ENCODE measurements around the gene OR51G2.
"Not testable (repeated sequence)": the region's sequence is repeated elsewhere in the genome, so short reads cannot be mapped to it uniquely, and the experiment has no call there.

Gene OR51G2

GRCh38 chr11:4919250-4919649 is at the start of gene OR51G2:
OR51G2 (minus strand) TSS chr11:4919350; CDS start chr11:4915663, 3,687 bp downstream.
- no peak for DNase-seq

- DNase-seq = no peak
Observed at GRCh38 chr11:4962816-4963215, 43.7 kb upstream of the OR51G2 start.

- DNase-seq = no peak
Observed at GRCh38 chr11:4960877-4961276, 41.7 kb upstream of the OR51G2 start.

GRCh38 chr11:4957396-4957795 is 38.2 kb upstream of the OR51G2 start:
- no peak for DNase-seq

- DNase-seq = not testable (repeated sequence)
Observed at GRCh38 chr11:4955613-4956012, 36.5 kb upstream of the OR51G2 start, which contains the start of gene OR51A2. OR51A2 (minus strand) TSS chr11:4955713; CDS start chr11:4955713, 0 bp downstream.

- no peak for DNase-seq
Observed at GRCh38 chr11:4947505-4947904, 28.4 kb upstream of the OR51G2 start, which contains the start of gene OR51A4. OR51A4 (minus strand) TSS chr11:4947605; CDS start chr11:4947100, 505 bp downstream.

- DNase-seq = no peak
Observed at GRCh38 chr11:4936745-4937144, 17.6 kb upstream of the OR51G2 start.

GRCh38 chr11:4932751-4933150 is 13.6 kb upstream of the OR51G2 start:
- DNase-seq = no peak

- no peak for DNase-seq
Observed at GRCh38 chr11:4926608-4927007, 7.5 kb upstream of the OR51G2 start.

GRCh38 chr11:4924239-4924638 is 5.1 kb upstream of the OR51G2 start, which contains the start of gene OR51G1:
OR51G1 (minus strand) TSS chr11:4924339; CDS start chr11:4924339, 0 bp downstream.
- no peak for DNase-seq

GRCh38 chr11:4922304-4922703 is 3.2 kb upstream of the OR51G2 start:
- DNase-seq = no peak

GRCh38 chr11:4921796-4922195 is 2.6 kb upstream of the OR51G2 start:
- no peak for DNase-seq

GRCh38 chr11:4916581-4916980 is 2.6 kb downstream of the OR51G2 start:
- DNase-seq = no peak

- DNase-seq = no peak
Observed at GRCh38 chr11:4903484-4903883, 15.7 kb downstream of the OR51G2 start, which contains the start of gene OR51A7. OR51A7 (plus strand) TSS chr11:4903783; CDS start chr11:4907370, 3,587 bp downstream.

- no peak for DNase-seq
Observed at GRCh38 chr11:4891996-4892640, 27.0 kb downstream of the OR51G2 start.

- no peak for DNase-seq
Observed at GRCh38 chr11:4890279-4890678, 28.9 kb downstream of the OR51G2 start.

GRCh38 chr11:4887591-4887990 is 31.6 kb downstream of the OR51G2 start:
- no peak for DNase-seq

GRCh38 chr11:4886186-4886585 is 33.0 kb downstream of the OR51G2 start:
- no peak for DNase-seq

- DNase-seq = no peak
Observed at GRCh38 chr11:4884361-4884760, 34.8 kb downstream of the OR51G2 start.

- no peak for DNase-seq
Observed at GRCh38 chr11:4882543-4882942, 36.6 kb downstream of the OR51G2 start.

- DNase-seq = no peak
Observed at GRCh38 chr11:4881860-4882500, 37.2 kb downstream of the OR51G2 start, which contains the start of gene OR51T1. OR51T1 (plus strand) TSS chr11:4881900; CDS start chr11:4881900, 0 bp downstream.

GRCh38 chr11:4881188-4881587 is 38.0 kb downstream of the OR51G2 start:
- no peak for DNase-seq

GRCh38 chr11:4865855-4866254 is 53.3 kb downstream of the OR51G2 start:
- DNase-seq = no peak
